Glutamatergic neuron (in vitro differentiated cells): ENCODE results near the gene PEDS1. TPM values are rescaled to one million over a fixed set of nuclear protein-coding genes. Genes with fewer than 3 reads are reported as not detected.

Experiments used
- DNase-seq: peaks from one replicate; pipeline ENCODE4 v3.0.0; 2022
- H3K27ac Mint-ChIP-seq: one replicate; pipeline ENCODE4 v1.8.0; 2020; ENCODE audit warnings: mild to moderate bottlenecking, mixed read lengths, inconsistent platforms; ENCODE audit not compliant: unreplicated experiment
- H3K27me3 Mint-ChIP-seq: one replicate; pipeline ENCODE4 v1.8.0; 2020; ENCODE audit warnings: mild to moderate bottlenecking, moderate library complexity, mixed read lengths, inconsistent platforms; ENCODE audit not compliant: unreplicated experiment
- H3K36me3 Mint-ChIP-seq: one replicate; pipeline ENCODE4 v1.8.0; 2020; ENCODE audit warnings: mild to moderate bottlenecking, mixed read lengths, inconsistent platforms; ENCODE audit not compliant: unreplicated experiment
- H3K4me1 Mint-ChIP-seq: one replicate; pipeline ENCODE4 v1.8.0; 2020; ENCODE audit warnings: mild to moderate bottlenecking, low read depth, mixed read lengths, inconsistent platforms; ENCODE audit not compliant: unreplicated experiment
- H3K4me3 Mint-ChIP-seq: one replicate; pipeline ENCODE4 v1.8.0; 2020; ENCODE audit warnings: mild to moderate bottlenecking, mixed read lengths, inconsistent platforms; ENCODE audit not compliant: unreplicated experiment
- H3K9me3 Mint-ChIP-seq: one replicate; pipeline ENCODE4 v1.8.0; 2020; ENCODE audit warnings: mild to moderate bottlenecking, moderate library complexity, mixed read lengths, inconsistent platforms; ENCODE audit not compliant: unreplicated experiment
- total RNA-seq: library from RNA; stranded (reverse); fragmentation: NEBNext Ultra II Directional; extraction: Animal tissue kit (Norgen Biotek cat#: 25700); gene quantifications from one replicate; pipeline ENCODE4 v1.2.1, GENCODE V29; 2021; ENCODE audit not compliant: unreplicated experiment
- TF ChIP-seq, protein P1 (sequence below): fragments of 200-600 bp; sonication (generic); IDR thresholded peaks from one replicate; pipeline ENCODE4 v1.5.0; 2021; ENCODE audit not compliant: partially characterized antibody, unreplicated experiment

PEDS1 gene
- total RNA-seq, 1 donor from 2014 or later: 29.3 TPM

DNA sequence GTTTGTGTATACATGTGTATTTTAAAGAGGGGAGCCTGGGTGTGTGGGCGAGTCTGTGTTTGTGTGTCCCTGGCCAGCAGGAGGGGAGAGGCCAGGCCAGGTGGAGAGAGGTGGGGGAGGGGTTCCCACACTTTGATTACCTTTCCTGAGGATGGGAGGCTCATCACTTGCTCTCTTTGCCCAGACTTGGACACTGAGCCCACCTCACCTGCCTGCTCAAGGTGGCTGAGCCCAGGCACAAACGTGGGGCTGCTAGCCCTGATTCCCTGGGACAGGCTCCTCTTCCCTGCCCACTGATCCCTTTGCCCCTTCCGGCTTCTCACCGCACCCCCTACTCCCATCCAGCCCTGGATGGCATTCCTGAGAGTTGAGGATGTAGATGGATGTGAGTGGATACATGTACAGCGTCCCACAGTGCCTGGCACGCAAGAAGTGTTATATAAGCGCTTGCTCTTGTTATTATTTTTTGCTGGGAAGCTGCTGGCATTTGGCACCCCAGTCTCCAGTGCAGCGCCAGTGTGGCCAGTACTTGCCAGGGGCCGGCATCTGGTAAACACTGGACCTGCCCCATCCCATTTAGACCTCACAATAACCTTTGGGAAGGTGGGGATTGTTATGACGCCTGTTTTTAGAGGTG, 39.8 kb upstream of the PEDS1 start:
- Mint-ChIP-seq H3K27me3 (peaks cover 8% of the 10 kb centered on the region), H3K9me3 (peaks cover 8% of the 10 kb centered on the region), H3K4me3 (peak overlapping the region; percentile 88), H3K36me3 (no peaks in the 10 kb centered on the region), H3K27ac (peak overlapping the region; percentile 92), H3K4me1 (peaks cover 9% of the 10 kb centered on the region)
- DNase-seq: no peak
- TF ChIP-seq, protein P1, sequence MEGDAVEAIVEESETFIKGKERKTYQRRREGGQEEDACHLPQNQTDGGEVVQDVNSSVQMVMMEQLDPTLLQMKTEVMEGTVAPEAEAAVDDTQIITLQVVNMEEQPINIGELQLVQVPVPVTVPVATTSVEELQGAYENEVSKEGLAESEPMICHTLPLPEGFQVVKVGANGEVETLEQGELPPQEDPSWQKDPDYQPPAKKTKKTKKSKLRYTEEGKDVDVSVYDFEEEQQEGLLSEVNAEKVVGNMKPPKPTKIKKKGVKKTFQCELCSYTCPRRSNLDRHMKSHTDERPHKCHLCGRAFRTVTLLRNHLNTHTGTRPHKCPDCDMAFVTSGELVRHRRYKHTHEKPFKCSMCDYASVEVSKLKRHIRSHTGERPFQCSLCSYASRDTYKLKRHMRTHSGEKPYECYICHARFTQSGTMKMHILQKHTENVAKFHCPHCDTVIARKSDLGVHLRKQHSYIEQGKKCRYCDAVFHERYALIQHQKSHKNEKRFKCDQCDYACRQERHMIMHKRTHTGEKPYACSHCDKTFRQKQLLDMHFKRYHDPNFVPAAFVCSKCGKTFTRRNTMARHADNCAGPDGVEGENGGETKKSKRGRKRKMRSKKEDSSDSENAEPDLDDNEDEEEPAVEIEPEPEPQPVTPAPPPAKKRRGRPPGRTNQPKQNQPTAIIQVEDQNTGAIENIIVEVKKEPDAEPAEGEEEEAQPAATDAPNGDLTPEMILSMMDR: no peak

GRCh38 chr20:50192364-50193198, 39.1 kb upstream of the PEDS1 start:
- Mint-ChIP-seq H3K27ac (peak overlapping the region; percentile 92), H3K4me3 (peak overlapping the region; percentile 88), H3K36me3 (no peaks in the 10 kb centered on the region), H3K27me3 (peaks cover 8% of the 10 kb centered on the region), H3K4me1 (peaks cover 9% of the 10 kb centered on the region), H3K9me3 (peaks cover 10% of the 10 kb centered on the region)
- peak; percentile 75 for DNase-seq
- TF ChIP-seq, protein P1: no peak

DNA sequence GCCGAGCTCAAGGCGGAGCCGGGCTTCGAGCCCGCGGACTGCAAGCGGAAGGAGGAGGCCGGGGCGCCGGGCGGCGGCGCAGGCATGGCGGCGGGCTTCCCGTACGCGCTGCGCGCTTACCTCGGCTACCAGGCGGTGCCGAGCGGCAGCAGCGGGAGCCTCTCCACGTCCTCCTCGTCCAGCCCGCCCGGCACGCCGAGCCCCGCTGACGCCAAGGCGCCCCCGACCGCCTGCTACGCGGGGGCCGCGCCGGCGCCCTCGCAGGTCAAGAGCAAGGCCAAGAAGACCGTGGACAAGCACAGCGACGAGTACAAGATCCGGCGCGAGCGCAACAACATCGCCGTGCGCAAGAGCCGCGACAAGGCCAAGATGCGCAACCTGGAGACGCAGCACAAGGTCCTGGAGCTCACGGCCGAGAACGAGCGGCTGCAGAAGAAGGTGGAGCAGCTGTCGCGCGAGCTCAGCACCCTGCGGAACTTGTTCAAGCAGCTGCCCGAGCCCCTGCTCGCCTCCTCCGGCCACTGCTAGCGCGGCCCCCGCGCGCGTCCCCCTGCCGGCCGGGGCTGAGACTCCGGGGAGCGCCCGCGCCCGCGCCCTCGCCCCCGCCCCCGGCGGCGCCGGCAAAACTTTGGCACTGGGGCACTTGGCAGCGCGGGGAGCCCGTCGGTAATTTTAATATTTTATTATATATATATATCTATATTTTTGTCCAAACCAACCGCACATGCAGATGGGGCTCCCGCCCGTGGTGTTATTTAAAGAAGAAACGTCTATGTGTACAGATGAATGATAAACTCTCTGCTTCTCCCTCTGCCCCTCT, 38.2 kb upstream of the PEDS1 start:
- Mint-ChIP-seq H3K4me3 (peak overlapping the region; percentile 88), H3K9me3 (peaks cover 10% of the 10 kb centered on the region), H3K27ac (peak overlapping the region; percentile 92), H3K4me1 (peaks cover 9% of the 10 kb centered on the region), H3K27me3 (peaks cover 6% of the 10 kb centered on the region), H3K36me3 (no peaks in the 10 kb centered on the region)
- peak; percentile 76 for DNase-seq
- TF ChIP-seq, protein P1: peak; percentile 52

DNA sequence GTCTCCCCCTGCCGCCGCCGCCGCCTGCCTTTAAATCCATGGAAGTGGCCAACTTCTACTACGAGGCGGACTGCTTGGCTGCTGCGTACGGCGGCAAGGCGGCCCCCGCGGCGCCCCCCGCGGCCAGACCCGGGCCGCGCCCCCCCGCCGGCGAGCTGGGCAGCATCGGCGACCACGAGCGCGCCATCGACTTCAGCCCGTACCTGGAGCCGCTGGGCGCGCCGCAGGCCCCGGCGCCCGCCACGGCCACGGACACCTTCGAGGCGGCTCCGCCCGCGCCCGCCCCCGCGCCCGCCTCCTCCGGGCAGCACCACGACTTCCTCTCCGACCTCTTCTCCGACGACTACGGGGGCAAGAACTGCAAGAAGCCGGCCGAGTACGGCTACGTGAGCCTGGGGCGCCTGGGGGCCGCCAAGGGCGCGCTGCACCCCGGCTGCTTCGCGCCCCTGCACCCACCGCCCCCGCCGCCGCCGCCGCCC, 37.6 kb upstream of the PEDS1 start:
- H3K27me3 Mint-ChIP-seq: peaks cover 6% of the 10 kb centered on the region
- H3K36me3 Mint-ChIP-seq: no peaks in the 10 kb centered on the region
- DNase-seq: peak; percentile 48
- TF ChIP-seq, protein P1: no peak
- H3K4me1 Mint-ChIP-seq: peaks cover 9% of the 10 kb centered on the region
- peaks cover 9% of the 10 kb centered on the region for H3K9me3 Mint-ChIP-seq
- no peak overlapping the region for H3K4me3 Mint-ChIP-seq
- H3K27ac Mint-ChIP-seq: no peak overlapping the region
